ENCODE results near the gene TMEM235.

TMEM235 gene

DNA sequence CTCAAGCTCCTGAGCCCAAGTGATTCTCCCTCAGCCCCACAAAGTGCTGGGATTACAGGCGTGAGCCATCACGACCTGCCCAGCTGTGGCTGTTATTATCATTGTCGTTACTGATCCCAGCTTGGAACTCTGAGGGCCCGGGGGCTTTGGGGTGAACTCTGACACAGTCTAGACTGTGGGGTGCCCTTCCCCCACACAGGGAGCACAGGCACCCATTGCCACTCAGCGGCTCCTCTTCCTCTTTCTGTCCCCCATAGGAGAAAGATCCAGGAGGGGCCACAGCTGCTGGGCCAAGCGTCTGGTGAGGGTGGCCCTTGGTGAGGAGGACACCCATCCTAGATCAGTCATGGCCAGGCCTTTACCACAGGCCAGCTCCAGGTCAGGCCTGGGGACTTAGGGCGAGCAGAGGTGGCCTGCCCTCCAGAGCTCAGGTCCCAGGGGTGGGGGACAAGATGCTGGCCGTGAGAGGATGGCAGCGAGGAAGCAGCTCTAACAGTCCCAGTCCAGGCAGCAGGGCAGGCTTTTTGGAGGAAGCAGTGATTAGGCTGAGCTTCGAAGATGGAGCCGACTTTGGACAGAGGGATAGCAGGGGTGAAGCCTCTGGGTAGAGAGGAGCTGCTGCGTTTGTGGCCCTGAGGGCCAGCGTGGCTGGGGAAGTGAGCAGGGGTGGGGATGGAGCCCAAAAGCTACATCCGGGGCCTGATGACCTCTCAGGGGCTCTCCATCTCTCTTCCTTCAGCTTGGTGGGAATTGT lies 24.7 kb downstream of the TMEM235 start:
- no peak for DNase-seq

DNA sequence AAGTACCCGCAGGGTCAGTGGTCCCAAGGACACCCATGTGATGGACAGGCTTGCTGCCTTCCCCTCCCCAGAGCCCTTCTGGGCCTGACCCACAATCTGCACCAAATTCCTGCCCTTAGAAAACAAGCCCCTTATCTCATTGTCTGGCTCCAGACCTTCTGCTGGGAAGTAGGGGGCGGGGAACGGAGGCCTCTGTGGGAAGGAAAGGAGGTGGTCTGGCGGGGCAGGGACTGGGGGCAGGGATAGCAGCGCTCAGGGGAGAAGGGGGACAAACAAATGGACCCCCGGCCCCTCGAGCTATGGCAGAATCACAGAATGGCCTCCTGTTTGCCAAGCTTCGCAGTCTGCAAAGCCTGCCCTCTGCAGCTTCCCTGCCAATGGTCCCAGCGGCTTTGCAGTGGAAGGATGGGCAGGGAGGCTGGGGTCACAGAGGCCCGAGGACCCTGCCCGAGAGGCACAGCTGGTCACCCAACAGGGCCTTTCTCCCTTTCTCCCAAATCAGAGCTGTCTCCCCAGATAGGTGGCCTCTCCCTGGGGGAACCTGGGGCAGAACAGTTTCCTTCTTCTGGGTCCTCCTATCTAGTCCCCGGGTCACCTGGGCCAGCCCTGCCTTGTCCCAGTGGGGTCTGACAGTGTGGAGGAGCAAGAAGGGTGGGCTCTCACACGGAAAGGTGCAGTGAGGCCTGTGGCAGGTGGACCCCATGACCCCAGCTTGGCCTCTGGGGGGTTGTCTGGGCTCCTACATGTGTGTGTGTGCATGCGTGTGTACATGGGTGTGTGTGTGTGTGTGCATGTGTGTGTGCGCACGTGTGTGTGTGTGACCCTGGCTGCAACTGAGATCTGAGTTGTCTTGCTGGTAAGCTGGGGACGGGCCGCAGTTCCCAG lies 25.5 kb downstream of the TMEM235 start:
- DNase-seq, result no peak

DNA sequence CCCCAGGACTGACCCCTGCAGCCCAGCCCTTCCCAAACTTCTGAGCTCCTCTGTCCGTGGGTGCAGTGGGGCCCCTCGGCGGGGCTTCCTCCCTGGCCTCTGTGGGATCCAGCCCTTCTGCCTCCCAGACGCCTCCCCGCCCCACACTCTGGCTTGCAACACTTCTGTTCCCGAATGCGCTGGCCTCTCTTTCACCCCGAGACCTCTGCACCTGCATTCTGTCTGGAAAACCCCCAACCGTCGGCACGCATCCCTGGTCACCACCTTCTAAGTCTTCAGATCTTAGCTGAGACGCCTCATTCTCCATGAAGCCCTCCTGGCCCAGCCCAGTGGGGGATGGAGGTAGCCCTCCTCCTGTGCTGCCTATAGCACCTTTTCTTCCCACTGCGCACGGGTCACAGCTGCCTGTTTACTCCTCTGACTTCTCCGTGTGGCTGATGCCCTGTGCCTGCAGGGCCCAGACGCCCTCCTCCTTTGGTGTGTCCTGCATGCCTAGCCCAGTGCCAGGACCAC lies 26.4 kb downstream of the TMEM235 start:
- DNase-seq, result peak; percentile 47

DNA sequence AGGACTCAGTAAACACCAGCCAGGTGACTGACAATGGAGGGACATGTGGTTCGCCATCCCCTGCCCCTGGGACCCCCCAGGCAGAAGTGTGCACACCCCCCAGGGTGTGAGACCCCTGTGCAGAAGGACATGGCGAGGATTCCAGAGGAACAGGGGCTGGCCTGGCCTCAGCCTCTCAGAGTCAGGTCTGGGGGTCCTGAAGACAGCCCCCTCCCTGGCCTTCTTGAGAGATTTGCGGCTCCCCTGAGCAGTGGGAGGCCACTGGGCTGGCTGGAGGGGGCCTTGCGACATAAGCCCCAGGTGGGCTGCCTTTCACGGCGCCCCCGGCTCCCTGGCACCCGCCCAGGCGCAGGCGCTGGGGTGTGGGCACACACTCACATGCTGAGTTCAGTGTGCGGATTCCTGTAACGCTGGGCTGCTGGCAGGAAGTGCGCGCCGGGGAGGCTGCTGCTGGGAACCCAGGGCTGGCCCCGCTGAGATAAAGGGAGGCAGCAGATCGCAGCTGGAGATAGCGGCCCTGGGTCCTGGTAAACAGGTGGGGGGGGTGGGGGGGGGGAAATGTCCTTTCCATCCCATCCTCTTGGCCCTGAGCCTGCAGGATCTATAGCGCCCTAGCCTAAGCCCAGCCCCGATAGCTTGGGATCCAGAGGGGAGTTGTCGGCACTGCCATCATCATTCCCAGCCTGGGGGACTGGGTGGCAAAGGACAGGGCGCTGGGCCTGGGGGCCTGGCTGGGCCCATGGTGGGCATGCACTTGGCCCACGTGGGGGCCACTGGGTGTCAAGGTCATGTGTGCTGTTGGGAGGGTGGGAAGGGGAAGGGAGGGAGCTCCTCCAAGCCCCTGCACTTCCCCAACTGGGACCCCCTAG lies 27.1 kb downstream of the TMEM235 start:
- DNase-seq, result peak; percentile 75

DNA sequence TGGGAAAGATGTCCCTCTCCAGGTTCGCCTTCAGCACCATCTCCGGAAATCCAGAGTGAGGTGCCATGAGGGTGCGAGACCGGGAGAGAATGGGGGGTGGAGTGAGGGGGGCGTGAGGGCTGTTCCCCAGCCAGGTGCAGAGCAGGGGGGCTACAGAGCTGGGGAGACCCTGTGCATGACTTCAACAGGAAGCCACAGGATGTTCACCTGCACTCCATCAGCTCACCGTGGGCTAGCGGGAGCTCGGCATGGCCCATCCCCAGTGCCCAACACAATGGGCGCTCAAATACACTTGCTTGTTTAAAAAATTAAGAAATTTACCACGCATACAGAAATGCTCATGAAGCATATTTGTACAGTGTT lies 27.7 kb downstream of the TMEM235 start:
- DNase-seq, result no peak

DNA sequence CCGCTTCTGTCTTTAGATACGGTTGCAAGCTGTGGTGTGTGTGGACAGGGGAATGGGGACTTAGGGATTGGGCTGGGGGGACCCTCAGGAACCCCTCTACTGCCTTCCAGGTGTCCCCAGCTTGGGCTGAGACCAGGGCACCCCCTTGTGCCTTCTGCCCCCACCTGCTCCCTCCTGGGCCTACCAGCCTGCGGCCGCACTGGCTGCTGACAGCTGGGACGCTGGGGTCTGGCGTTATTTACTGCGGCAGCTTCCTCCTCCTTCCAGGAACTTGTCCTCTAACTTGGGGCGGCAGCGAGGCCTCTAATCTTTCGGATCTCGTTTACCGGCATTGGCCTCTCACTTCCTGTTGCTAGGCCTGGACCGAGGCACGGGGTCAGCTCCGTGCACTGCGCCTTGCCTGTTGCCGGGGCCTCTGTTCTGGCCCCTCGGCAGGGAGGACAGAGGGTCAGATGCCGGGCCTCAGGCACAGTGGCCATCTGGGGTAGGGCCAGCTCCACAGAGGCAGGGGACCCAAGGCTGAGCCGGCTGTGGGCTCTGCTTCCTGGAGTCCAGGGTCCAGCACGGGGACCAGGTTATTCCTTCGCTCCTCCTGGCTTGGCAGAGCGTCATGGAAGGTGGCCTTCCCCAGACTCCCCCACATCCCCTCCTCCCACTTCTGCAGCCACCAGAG lies 31.8 kb downstream of the TMEM235 start:
- no peak for DNase-seq

DNA sequence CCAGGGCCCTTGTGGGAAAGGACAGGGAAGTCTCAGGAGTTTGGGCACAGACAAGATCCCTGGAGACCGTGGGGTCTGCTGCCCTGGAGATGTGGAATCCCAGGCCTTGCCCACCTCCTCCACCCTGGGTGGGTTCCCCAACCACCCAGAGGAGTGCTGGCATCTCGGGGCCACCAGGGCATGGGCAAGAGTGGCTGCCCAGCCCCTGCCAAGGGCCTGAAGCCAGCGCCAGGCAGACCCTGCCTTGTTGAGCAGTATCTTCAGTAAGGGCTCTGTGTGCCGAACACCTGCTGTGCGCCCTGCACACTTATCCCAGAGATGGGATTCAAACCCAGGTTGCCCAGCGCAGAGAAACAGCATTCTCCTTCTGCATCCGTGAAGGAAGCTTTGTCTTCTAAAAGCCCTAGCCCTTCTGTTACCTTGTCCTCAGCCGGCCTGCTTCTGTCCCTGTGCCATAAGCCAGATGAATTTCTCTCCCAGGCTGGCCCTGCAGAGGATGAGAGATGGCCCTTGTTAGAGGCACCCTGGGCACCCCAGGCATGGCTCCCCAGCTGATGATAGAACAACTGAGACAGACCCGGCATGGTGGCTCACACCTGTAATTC lies 32.4 kb downstream of the TMEM235 start:
- no peak for DNase-seq

DNA sequence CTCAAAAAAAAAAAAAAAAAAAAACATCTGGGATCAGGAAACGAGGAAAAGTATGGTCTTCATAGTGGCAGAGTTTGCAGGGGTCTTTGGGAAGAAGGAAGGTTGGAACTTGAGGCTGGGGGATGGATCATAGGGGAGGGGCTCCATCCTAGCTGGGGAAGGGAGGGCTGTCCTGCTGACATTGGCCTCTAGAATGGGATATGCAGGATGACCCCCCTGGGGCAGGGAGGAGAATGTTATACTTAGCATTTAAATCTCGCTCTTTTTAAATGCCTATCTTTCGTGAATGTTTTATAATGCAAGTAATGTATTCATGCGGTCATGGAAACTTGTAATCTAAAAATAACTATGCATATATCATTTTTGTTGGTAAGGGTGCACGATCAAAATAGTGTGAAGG lies 33.2 kb downstream of the TMEM235 start:
- DNase-seq, result no peak

DNA sequence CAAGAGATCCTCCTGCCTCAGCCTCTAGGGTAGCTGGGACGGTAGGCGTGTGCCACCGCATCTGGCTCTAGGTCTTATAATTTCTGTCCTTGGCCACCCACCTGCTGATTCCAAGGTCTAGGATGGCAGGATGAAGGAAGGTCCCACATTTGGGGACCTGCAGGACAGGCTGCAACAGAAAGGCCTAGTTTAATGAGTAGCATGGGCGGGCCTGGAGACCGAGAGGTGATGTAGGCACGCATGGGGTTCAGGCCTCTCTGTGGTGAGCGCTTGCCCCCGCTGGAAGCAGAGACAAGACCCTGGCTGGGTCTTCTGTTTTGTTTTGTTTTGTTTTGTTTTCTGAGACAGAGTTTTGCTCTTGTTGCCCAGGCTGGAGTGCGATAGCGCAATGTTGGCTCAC lies 33.7 kb downstream of the TMEM235 start:
- no peak for DNase-seq

DNA sequence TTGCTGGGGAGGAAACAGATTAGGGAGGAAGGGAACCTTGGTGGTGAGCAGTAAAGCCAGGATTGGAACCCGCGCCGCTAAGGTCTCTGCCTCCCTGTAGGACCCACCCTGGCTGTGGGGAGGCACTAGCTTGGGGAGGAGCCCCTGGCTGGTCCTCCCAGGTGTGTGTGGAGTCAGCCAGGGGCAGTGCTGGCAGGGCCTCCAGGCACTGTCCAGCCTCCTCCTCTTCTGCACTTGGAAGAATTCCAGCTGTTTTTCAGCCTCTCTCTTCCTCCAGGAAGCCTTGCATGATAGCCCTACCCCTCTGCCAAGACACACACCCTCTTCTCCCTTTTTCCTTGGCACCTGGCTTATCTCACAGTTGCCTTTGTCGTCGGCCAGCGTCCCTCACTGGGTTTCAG lies 34.8 kb downstream of the TMEM235 start:
- no peak for DNase-seq

DNA sequence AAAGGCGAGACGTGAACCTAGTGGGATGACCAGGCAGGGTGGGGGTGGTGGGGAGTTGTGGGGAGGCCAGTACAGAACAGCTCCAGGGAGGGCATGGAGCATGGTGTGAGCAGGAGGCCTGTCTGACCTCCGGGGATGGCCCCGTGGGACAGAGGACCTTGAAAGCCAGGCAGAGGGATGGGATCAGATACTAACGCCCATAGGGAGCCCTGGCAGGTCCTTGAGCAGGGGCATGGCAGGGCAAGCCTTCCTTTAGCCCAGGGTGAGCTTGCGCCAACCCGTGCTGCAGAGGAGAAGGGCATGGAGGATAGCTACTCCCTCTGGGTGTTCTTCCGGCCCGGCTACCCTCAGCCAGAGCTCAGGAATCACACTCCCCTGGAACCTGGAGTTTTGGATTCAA lies 35.3 kb downstream of the TMEM235 start:
- DNase-seq, result no peak

DNA sequence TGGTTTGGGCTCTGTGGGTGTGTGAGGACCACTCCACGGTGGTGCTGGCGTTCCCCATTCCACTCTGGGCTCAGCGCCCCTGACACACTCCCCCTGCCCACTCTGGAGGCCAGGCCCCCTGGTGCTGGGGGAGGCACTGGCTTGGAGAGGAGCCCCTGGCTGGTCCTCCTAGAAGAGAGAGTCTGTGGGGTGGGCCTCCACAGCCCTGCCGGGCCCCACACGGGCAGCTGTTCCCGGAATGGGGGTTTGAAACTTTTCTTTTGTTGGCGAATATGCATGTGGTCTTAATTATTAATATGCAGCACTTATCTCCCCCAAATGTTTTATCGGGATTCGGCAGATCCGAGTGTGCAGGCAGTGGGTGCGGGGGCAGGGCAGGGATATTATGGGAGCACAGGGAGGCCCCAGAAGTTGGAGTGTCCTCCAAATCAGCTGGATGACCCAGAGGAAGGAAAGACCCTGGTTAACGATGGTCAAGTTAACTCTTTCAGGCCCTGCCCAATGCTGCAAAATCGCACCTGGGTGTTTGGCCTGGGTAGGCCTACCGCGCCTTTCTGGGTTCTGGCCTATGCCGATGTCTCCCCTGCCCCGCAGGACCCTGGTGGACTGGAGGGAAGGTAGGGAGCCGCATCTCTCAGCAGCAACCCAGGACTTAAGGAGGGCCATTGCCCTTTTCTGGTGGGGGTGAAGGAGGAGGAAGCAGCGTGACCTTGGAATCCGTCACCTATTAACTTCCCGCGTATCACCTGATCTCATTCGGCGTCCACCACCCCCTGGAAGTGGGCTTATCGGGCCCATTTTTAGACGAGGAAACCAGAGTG lies 36.0 kb downstream of the TMEM235 start:
- DNase-seq, result no peak

DNA sequence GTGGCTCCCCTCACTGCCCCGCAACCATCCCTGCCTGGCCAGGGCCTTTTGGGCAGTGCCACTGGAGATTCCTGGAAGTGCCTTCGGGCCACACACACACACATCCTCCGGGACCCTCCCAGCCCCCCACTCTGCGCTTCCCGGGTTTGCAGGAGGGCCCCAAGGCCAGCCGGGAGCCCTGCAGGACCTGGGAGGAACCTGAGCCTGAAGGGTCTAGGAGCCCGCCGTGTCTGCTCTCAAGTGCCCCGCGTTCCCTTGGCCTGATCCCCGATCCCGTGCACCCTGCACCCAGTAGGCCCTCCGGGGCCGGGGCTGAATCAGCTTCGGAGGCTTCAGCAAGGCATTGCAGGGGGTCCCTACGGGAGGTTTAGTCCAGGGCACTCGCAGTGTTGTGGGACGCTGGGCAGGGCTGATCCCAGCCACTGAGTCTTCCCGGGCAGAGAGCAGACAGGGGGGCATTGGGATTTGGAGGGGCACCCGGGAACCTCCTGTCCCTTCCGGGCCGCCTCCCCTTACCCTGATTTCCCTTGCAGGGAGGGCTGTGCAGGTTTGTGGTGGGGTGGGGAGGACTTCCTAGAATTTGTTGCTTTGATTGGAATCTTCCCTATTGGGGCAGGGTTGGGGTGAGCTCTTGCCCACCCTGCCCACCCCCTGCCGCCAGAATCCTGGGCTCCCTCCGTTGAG lies 36.9 kb downstream of the TMEM235 start:
- DNase-seq, result no peak

DNA sequence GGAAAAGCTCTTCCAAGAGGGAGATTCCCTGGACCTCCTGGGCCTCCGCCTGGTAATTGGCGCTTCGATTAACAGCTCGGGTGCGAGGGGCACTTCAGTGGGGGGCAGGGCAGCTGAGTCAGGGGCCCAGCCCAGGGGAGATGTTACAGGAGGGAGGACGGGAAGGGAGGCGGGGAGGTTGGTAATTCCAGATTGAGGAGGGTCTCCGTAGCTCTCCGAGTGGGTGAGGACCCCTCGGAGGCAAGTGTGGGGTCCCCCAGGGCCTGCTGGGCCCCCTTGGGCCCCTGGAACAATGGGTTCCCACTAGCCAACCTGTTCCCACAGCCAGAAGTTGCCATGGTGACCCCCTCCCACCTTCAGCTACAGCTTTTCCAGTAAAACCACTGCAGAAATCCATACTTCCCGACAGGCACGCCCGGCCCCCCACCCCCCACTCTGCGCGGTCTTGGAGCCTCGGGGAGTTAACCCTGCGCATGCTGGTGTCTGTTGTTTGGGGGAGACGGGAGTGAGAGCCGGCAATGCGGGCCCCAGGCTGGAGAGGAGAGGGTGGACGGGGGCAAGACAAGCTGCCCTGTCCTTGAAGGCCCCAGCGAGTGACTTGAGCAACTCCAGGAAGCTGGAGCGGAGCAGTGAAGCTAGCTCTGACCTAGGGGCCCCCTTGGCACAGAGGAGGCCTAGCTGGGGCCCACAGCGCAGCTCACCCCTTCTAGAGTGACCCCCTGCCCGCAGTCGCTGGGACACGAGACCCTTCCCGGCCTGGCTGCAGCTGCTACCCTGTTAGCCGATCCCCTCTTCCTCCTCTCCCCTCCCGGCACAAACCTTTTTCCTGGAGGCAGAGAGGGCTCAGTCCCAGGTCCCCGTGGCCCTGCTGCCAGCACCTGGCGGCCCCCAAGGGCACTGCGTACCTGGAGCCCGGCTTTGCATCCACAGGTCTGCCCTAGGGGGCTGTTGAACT lies 37.8 kb downstream of the TMEM235 start:
- DNase-seq, result no peak

DNA sequence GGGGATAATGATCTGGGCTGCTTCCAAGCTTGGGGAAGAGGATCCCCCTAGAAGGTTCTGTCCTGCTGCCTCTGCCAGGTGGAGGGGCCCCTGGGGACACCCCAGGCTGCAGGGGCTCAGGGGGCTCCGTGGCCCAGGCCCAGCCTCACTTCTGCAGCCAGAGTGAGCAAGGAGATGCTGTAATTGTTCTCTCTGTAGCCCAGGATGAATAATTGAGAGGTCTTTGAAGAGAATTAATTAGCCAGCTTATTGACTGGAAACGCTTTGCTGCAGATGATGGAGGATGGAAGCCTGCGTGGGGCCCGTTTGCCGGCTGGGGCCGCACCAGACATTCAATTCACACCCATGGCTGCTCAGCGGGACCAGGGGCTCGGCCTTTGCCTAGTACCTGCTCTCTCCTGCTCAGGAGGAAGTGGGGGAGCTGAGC lies 38.5 kb downstream of the TMEM235 start:
- DNase-seq, result no peak

DNA sequence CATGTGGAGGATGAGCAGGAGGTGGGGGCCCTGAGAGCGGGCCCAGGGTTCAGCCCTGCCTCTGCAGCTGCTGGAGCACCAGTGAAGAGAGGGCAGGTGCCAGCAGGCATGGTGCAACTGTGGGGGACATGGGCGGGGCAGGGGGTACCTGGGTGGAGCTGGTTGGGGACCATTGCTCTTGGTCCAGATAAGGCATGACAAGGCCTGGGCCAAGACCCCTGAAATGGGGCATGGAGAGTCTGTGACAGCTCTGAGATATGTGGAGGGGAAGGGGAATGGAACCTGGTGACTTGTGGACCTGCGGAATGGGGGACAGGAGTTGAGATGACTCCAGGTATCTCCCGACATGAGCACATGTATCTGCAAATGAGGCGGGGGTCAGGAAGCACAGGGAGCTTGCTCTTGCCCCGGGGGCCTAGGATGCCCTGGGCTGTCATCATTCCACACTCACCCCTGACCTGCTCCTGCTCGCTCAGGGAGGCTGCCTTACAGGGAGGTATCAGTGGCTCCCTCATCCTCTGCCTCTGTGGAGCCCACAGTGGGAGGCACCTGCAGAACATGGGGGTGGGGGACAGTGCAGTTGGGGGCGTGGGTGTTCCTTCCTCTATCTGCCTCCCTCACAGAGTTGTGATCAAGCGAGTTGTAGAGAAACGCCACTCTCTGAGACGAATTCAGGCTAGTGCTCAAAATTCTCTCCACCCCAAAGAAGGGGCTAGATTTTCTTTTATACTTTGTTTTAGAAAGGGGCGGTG lies 40.2 kb downstream of the TMEM235 start:
- DNase-seq, result no peak

DNA sequence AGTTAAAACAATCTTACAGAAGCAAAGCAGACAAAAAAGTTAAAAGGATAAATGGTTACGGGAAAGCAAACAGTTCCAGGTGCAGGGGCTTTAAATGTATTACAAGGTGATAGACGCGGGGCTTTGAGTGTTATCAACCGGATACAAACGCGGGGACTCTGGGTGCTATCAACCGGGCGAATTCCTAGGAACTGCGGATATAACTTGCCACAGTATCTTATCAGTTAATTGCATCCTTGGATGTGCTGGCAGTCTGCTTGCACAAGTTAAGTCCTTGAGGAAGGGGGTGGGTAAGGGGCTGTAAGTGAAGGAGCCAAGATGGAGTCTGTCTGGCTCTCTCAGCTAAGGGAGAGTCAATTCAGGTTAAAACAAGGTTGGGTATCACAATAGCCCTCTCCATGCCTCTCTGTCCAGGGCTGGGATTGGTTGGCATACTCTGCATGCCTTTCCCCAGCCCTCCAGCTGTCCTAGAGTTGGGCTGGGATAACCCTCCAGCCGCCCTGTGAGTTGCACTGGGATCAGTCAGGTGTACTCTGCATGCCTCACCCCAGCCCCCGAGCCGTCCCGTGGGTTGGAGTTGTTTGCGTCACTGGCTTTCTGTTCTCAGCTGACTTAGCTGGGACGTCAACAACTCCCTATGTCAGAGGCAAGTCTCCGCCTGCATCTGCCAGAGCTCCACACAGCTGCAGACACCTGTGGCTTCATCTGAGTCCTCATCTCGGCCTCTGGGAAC lies 40.9 kb downstream of the TMEM235 start:
- DNase-seq, result peak; percentile 56

DNA sequence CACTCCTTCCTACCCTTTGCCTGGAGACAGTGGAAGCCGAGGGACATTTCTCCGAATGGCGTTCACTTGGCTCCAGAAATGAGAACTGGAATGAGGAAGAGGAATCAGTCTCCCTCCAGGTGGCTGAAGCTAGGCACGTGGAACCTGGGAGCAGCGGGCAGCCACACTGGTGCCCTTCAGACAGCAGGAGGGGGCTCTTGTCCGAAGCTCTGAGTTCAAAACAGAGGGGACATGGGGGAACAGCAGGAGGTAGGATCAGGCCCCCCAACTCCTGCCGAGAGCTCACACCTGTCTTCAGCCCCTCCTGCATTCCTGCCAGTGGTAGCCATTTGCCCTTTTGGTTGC lies 41.5 kb downstream of the TMEM235 start:
- no peak for DNase-seq
